ENCODE results near the gene AVPR2. TPM values are rescaled to one million over a fixed set of nuclear protein-coding genes. Genes with fewer than 3 reads are reported as not detected.

The AVPR2 gene
- total RNA-seq, 4 donors from 2014 or later = 1.2 to 7.6 (median 4.5) TPM

- WGBS = 84% methylated on average over 25 of the region's 35 CpGs
- H3K4me3 ChIP-seq = no peak overlapping the region
- peaks cover 19 to 99% (median 86%) of the 10 kb centered on the region in 4 donors for H3K36me3 ChIP-seq
- peak overlapping the region in 3 of 4 donors; percentile 41 to 88 (median 82) for H3K27ac ChIP-seq (replicated peaks in 1 of 4)
- H3K9me3 ChIP-seq = no peaks in the 10 kb centered on the region
- DNase-seq (ENCODE audit: extremely low spot score) = no peak
- H3K4me1 ChIP-seq = peaks cover 5 to 44% (median 41%) of the 10 kb centered on the region in 4 donors
- H3K27me3 ChIP-seq = no peaks in the 10 kb centered on the region
- intact Hi-C loops (cut with DNase I) = no loop called here
- TF ChIP-seq POLR2A (IDR thresholded peaks at IDR 0.05; ENCODE audit: low read depth) (no peak), EP300 (IDR thresholded peaks at IDR 0.05) (no peak), POLR2AphosphoS5 (IDR thresholded peaks at IDR 0.05) (no peak), CTCF (IDR thresholded peaks at IDR 0.05) (no peak)
These were observed 51.8 kb downstream of the AVPR2 start for GRCh38 chrX:153956044-153956907.

Other genes with a start within 250 kb of the AVPR2 start
- 10 to 100 TPM; 20.5 to 67.8 (median 26.0) TPM for gene PNCK, start 230.9 kb upstream of the AVPR2 start, total RNA-seq
- 10 to 100 TPM; 41.7 to 62.3 (median 45.6) TPM for gene SLC6A8, start 216.7 kb upstream of the AVPR2 start, total RNA-seq
- 100 to 1,000 TPM in 2 of 4 donors, 10 to 100 TPM in 2; 76.4 to 129 (median 101) TPM for gene BCAP31, start 180.3 kb upstream of the AVPR2 start, total RNA-seq
- gene ABCD1, start 179.8 kb upstream of the AVPR2 start, total RNA-seq = 10 to 100 TPM; 18.4 to 36.2 (median 25.1) TPM
- gene PLXNB3, start 140.4 kb upstream of the AVPR2 start, total RNA-seq = 10 to 100 TPM in 3 of 4 donors, 1 to 10 TPM in 1; 6.1 to 21.9 (median 17.6) TPM
- 1 to 10 TPM in 2 of 4 donors, under 1 TPM in 2; 0.52 to 2.2 (median 1.1) TPM for gene SRPK3, start 123.6 kb upstream of the AVPR2 start, total RNA-seq
- 10 to 100 TPM; 52.3 to 76.3 (median 70.3) TPM for gene IDH3G, start 110.3 kb upstream of the AVPR2 start, total RNA-seq
- 100 to 1,000 TPM; 100 to 115 (median 109) TPM for gene SSR4, start 110.0 kb upstream of the AVPR2 start, total RNA-seq
- 10 to 100 TPM; 20.0 to 48.4 (median 36.9) TPM for gene PDZD4, start 74.1 kb upstream of the AVPR2 start, total RNA-seq
- 10 to 100 TPM; 22.4 to 47.9 (median 30.0) TPM for gene L1CAM, start 18.5 kb upstream of the AVPR2 start, total RNA-seq
- 10 to 100 TPM; 15.9 to 22.4 (median 17.7) TPM for gene ARHGAP4, start 21.6 kb downstream of the AVPR2 start, total RNA-seq
- 100 to 1,000 TPM in 2 of 4 donors, 10 to 100 TPM in 2; 89.3 to 106 (median 95.4) TPM for gene NAA10, start 30.4 kb downstream of the AVPR2 start, total RNA-seq
- 10 to 100 TPM in 1 of 4 donors, 1 to 10 TPM in 3; 8.0 to 12.6 (median 9.1) TPM for gene RENBP, start 40.0 kb downstream of the AVPR2 start, total RNA-seq
- gene HCFC1, start 67.1 kb downstream of the AVPR2 start, total RNA-seq = 100 to 1,000 TPM in 1 of 4 donors, 10 to 100 TPM in 3; 50.7 to 102 (median 60.8) TPM
- gene TMEM187, start 68.1 kb downstream of the AVPR2 start, total RNA-seq = 1 to 10 TPM; 3.6 to 6.9 (median 6.1) TPM
- gene IRAK1, start 115.2 kb downstream of the AVPR2 start, total RNA-seq = 10 to 100 TPM; 50.5 to 74.9 (median 67.6) TPM
- 10 to 100 TPM; 57.7 to 79.4 (median 64.8) TPM for gene MECP2, start 193.0 kb downstream of the AVPR2 start, total RNA-seq
- not detected for gene OPN1LW, start 239.6 kb downstream of the AVPR2 start, total RNA-seq

Measured in esophagus muscularis mucosa (tissue), 4 donors.